Smooth muscle cell (in vitro differentiated cells): ENCODE results near the gene FDPS. TPM values are rescaled to one million over a fixed set of nuclear protein-coding genes. Genes with fewer than 3 reads are reported as not detected.

Experiments
- DNase-seq: peaks from one replicate; lab custom pipeline; 2025; ENCODE audit not compliant: unreplicated experiment; lab: John Stamatoyannopoulos, UW
- H2AFZ ChIP-seq: fragments of 200-600 bp; sonication (generic); 2 replicates; pipeline ENCODE4 v1.6.0; 2016; ENCODE audit warnings: antibody characterized with exemption, low read depth, mild to moderate bottlenecking
- H3F3A ChIP-seq: fragments of 200-600 bp; sonication (generic); 2 replicates; pipeline ENCODE4 v1.6.0; 2017; ENCODE audit warnings: antibody characterized with exemption, low read depth
- H3K27ac ChIP-seq: fragments of 200-600 bp; sonication (generic); 2 replicates; pipeline ENCODE4 v1.5.1; 2016; ENCODE audit warnings: low read depth, mild to moderate bottlenecking
- H3K27me3 ChIP-seq: fragments of 200-600 bp; sonication (generic); 2 replicates; pipeline ENCODE4 v1.6.1; 2016; ENCODE audit warnings: low read depth, mild to moderate bottlenecking
- H3K36me3 ChIP-seq: fragments of 200-600 bp; sonication (generic); 2 replicates; pipeline ENCODE4 v1.5.1; 2016; ENCODE audit warnings: low read depth
- H3K4me1 ChIP-seq: fragments of 200-600 bp; sonication (generic); 2 replicates; pipeline ENCODE4 v1.5.1; 2016; ENCODE audit warnings: low read depth
- H3K4me2 ChIP-seq: fragments of 200-600 bp; sonication (generic); 2 replicates; pipeline ENCODE4 v1.6.0; 2016; ENCODE audit warnings: mild to moderate bottlenecking
- H3K4me3 ChIP-seq: fragments of 200-600 bp; sonication (generic); 2 replicates; pipeline ENCODE4 v1.5.1; 2016; ENCODE audit warnings: mild to moderate bottlenecking
- H3K79me2 ChIP-seq: fragments of 200-600 bp; sonication (generic); 2 replicates; pipeline ENCODE4 v1.6.0; 2016; ENCODE audit warnings: low read depth, mild to moderate bottlenecking
- H3K9ac ChIP-seq: fragments of 200-600 bp; sonication (generic); 2 replicates; pipeline ENCODE4 v1.6.0; 2016; ENCODE audit warnings: low read depth
- H3K9me3 ChIP-seq: fragments of 200-600 bp; sonication (generic); replicated peaks from 2 replicates; pipeline ENCODE4 v1.5.1; 2016; ENCODE audit warnings: low read depth
- H4K20me1 ChIP-seq: fragments of 200-600 bp; sonication (generic); 2 replicates; pipeline ENCODE4 v1.6.0; 2016; ENCODE audit warnings: low read depth
- WGBS: methylation state at CpG from one replicate; pipeline ENCODE4 v1.1.7; 2016; ENCODE audit warnings: low lambda C conversion rate; 5-methylcytosine and 5-hydroxymethylcytosine counted together
- polyA plus RNA-seq: library from polyadenylated mRNA; unstranded; fragments of >200 nt; fragmentation: Nextera tagmentation; extraction: Ambion mirVana; gene quantifications from 2 replicates; pipeline ENCODE4 v1.2.1, GENCODE V29; 2016
- total RNA-seq: library from RNA; depleted of rRNA; stranded (reverse); fragments of >200 nt; gene quantifications from 2 replicates; pipeline ENCODE4 v1.2.3, GENCODE V29; 2014
- TF ChIP-seq, protein P1 (sequence below): fragments of 200-600 bp; sonication (generic); IDR thresholded peaks from 2 replicates; pipeline ENCODE4 v1.5.1; 2017; ENCODE audit warnings: borderline replicate concordance, mild to moderate bottlenecking, antibody characterized with exemption; ENCODE audit not compliant: insufficient read depth, poor library complexity, severe bottlenecking

FDPS gene
- total RNA-seq (104 and 136 TPM in 2 replicates), polyA plus RNA-seq (208 and 299 TPM in 2 replicates)

DNA sequence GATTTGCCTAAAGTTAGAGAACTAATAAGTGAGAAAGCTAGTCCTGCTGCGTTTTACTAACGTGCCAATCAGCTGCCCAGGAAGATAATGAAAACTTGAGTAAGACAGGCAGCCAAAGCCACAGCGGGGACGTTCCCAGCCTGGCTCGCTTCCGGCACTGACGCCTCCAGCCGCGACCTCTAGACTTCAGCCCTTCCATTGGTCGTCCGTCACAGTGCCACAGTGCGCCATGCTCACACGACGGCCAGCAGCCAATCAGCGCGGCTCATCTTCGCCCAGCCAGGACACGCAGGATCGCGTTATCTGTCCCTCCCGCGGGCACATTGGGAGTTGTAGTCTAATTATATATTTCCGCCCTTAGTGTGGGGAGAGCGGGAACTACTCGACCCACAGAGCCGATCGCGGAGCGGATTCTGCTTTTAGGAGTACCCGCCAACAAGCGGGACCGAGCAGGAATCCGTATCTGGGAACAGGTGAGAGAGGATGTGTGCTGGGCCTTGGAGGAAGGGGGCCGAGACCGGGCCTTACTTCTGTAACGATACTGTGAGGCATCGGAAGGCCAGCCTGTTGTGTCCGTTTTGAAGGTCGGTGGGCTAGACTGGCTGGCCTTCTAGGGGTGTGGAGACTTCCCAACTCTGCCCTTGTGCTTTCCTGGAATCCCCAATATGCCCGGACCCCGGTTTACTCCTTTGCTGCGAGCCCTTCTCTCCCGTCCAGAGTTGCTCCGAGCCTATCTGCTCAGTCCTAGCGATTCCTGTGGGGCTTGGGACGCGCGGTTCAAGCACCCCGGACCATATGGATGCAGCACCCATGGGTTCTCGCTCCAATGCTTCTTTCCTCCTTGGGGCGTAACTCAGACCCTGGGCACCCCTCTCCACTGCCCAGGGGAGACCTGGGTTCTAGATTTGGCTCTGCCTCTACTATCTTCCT lies at the start of gene FDPS:
Gene FDPS, plus strand, starts transcription at position 374 of the 930 bp plus-strand sequence. CDS start 924 bp downstream, outside the sequence.
- DNase-seq: peak; percentile 84
- peak within 1 kb of the TSS; percentile 76 for H3K27ac ChIP-seq
- peaks cover 16% of the 10 kb centered on the region for H4K20me1 ChIP-seq
- peaks cover 37% of the 10 kb centered on the region for H3K79me2 ChIP-seq
- no peaks in the 10 kb centered on the region for H3K9me3 ChIP-seq
- no peaks in the 10 kb centered on the region for H3K36me3 ChIP-seq
- H3F3A ChIP-seq: peaks cover 6% of the 10 kb centered on the region
- peak within 1 kb of the TSS; percentile 97 for H3K4me2 ChIP-seq
- H2AFZ ChIP-seq: peak within 1 kb of the TSS; percentile 61
- TF ChIP-seq, protein P1, sequence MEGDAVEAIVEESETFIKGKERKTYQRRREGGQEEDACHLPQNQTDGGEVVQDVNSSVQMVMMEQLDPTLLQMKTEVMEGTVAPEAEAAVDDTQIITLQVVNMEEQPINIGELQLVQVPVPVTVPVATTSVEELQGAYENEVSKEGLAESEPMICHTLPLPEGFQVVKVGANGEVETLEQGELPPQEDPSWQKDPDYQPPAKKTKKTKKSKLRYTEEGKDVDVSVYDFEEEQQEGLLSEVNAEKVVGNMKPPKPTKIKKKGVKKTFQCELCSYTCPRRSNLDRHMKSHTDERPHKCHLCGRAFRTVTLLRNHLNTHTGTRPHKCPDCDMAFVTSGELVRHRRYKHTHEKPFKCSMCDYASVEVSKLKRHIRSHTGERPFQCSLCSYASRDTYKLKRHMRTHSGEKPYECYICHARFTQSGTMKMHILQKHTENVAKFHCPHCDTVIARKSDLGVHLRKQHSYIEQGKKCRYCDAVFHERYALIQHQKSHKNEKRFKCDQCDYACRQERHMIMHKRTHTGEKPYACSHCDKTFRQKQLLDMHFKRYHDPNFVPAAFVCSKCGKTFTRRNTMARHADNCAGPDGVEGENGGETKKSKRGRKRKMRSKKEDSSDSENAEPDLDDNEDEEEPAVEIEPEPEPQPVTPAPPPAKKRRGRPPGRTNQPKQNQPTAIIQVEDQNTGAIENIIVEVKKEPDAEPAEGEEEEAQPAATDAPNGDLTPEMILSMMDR: no peak
- H3K4me1 ChIP-seq: peaks cover 16% of the 10 kb centered on the region
- peak within 1 kb of the TSS; percentile 71 for H3K4me3 ChIP-seq
- WGBS: 1% methylated on average over 51 of the region's 51 CpGs
- peak within 1 kb of the TSS; percentile 89 for H3K9ac ChIP-seq
- H3K27me3 ChIP-seq: no peaks in the 10 kb centered on the region

GRCh38 chr1:155260276-155260675 lies 48.4 kb upstream of the FDPS start:
- no peak overlapping the region for H3K27ac ChIP-seq
- H3K9ac ChIP-seq: no peak overlapping the region
- peaks cover 35% of the 10 kb centered on the region for H3F3A ChIP-seq
- H2AFZ ChIP-seq: no peak overlapping the region
- H3K27me3 ChIP-seq: no peaks in the 10 kb centered on the region
- H3K4me3 ChIP-seq: no peak overlapping the region
- H3K4me1 ChIP-seq: peaks cover 11% of the 10 kb centered on the region
- no peak overlapping the region for H3K4me2 ChIP-seq
- 98% methylated on average over 5 of the region's 5 CpGs for WGBS
- H3K36me3 ChIP-seq: no peaks in the 10 kb centered on the region
- no peak for DNase-seq
- H3K79me2 ChIP-seq: peaks cover 18% of the 10 kb centered on the region
- no peaks in the 10 kb centered on the region for H3K9me3 ChIP-seq
- no peaks in the 10 kb centered on the region for H4K20me1 ChIP-seq
- TF ChIP-seq, protein P1: no peak

DNA sequence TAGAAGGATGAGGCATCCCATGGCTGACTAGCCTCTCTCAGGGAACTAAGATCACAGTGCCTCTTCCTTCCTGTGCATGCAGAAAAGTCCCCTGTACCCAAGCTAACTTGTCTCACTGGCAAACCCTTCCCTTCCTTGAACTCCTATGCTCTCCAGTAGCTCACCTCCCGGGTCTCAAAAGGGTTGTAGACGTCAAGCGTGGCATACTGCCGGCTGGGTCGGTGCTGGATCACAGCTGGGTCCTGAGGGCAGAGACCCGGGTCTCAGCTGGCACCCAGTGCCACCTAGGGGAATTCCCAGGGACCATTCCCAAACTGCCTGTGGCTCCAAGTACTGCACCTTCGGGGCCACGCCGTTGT lies 47.2 kb upstream of the FDPS start:
- Histone ChIP-seq H3K4me3 (peak overlapping the region; percentile 80), H3K27ac (peak overlapping the region; percentile 49), H3K79me2 (peaks cover 18% of the 10 kb centered on the region), H3K9me3 (no peaks in the 10 kb centered on the region), H3K27me3 (no peaks in the 10 kb centered on the region), H3K36me3 (peaks cover 4% of the 10 kb centered on the region), H4K20me1 (no peaks in the 10 kb centered on the region), H3F3A (peaks cover 36% of the 10 kb centered on the region), H3K9ac (peak overlapping the region; percentile 74), H3K4me1 (peaks cover 8% of the 10 kb centered on the region), H2AFZ (peak overlapping the region; percentile 57), H3K4me2 (peak overlapping the region; percentile 91)
- WGBS: 3% methylated on average over 9 of the region's 9 CpGs
- TF ChIP-seq, protein P1: no peak
- DNase-seq: no peak
